Measurements from ENCODE around the gene USP3. TPM values are rescaled to one million over a fixed set of nuclear protein-coding genes. Genes with fewer than 3 reads are reported as not detected.
A peak's percentile ranks its signal among the peaks of the same experiment; 100 is the strongest.

USP3 gene
- total and polyA plus RNA-seq, 7 donors: 9.4 to 13.6 (median 10.9) TPM

DNA sequence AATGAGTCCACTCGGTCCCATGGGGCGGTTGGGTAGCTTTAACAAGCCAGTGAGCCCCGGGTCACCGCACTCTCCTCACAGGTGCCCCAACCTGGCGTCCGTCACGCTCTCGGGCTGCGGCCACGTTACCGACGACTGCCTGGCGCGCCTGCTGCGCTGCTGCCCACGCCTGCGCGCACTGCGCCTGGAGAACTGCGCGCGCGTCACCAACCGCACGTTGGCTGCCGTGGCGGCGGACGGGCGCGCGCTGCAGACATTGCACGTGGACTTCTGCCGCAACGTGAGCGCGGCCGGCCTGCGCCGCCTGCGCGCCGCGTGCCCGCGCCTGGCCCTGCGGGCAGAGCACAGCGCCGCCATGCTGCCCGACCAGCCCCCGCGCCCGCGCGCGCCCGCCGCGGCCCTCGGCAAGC, 96.2 kb downstream of the USP3 start:
- H3K4me3 ChIP-seq: peak overlapping the region; percentile 90
- intact Hi-C loops (cut with DNase I): no loop called here
- peaks cover 39% of the 10 kb centered on the region for H3K4me1 ChIP-seq
- peak; percentile 79 to 84 (median 83) for ATAC-seq
- no peaks in the 10 kb centered on the region for H3K27me3 ChIP-seq (ENCODE audit: insufficient read depth in 3 of 3, low read length in 2 of 3)
- no peaks in the 10 kb centered on the region for H3K9me3 ChIP-seq
- WGBS, 3 donors: 0 to 1% (median 0%) methylated on average over 46 to 60 of the region's 60 CpGs
- H3K36me3 ChIP-seq (ENCODE audit: insufficient read depth in 1 of 2, low read depth in 1 of 2): peaks cover 0 to 3% of the 10 kb centered on the region in 2 donors
- TF ChIP-seq, protein P1, sequence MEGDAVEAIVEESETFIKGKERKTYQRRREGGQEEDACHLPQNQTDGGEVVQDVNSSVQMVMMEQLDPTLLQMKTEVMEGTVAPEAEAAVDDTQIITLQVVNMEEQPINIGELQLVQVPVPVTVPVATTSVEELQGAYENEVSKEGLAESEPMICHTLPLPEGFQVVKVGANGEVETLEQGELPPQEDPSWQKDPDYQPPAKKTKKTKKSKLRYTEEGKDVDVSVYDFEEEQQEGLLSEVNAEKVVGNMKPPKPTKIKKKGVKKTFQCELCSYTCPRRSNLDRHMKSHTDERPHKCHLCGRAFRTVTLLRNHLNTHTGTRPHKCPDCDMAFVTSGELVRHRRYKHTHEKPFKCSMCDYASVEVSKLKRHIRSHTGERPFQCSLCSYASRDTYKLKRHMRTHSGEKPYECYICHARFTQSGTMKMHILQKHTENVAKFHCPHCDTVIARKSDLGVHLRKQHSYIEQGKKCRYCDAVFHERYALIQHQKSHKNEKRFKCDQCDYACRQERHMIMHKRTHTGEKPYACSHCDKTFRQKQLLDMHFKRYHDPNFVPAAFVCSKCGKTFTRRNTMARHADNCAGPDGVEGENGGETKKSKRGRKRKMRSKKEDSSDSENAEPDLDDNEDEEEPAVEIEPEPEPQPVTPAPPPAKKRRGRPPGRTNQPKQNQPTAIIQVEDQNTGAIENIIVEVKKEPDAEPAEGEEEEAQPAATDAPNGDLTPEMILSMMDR (IDR thresholded peaks at IDR 0.05): peak; percentile 38
- H3K27ac ChIP-seq: peak overlapping the region; percentile 90
- peak; percentile 94 to 95 for DNase-seq

DNA sequence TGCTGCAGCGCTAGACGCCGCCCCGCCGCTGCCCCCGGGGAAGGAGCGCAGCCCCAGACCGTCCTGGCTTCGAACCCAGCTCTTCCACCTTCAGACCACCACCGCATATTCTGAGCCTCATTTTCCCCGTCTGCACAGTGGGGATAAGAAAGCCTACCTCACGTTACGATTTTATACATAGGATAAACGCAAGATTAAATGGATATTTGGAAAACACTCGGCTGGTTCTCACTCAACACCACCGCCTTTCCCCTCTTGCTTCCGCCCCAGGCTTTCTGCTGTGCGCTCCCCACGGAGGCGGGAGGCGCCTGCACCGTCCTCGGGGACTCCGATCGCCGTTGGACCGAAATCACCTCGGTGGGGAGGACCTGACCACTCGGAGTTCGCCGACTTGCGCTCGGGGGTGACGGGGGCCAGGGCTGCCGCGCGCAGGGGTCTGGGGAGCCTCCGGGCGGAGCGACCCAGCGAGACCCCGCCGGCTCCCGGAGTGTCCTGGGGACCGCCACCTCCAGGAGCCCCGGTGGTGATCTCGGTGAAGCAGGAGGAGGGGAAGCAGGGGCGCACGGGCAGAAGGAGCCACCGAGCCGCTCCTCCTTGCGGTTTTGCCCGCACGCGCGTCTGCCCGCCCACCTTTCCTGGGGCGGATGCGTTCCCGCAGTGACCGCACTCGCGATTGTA, 96.8 kb downstream of the USP3 start:
- Histone ChIP-seq H3K4me1 (peaks cover 35% of the 10 kb centered on the region), H3K9me3 (no peaks in the 10 kb centered on the region), H3K36me3 (ENCODE audit: insufficient read depth in 1 of 2, low read depth in 1 of 2) (peaks cover 0 to 7% of the 10 kb centered on the region in 2 donors), H3K27ac (peak overlapping the region; percentile 90), H3K27me3 (ENCODE audit: insufficient read depth in 3 of 3, low read length in 2 of 3) (no peaks in the 10 kb centered on the region), H3K4me3 (peak overlapping the region; percentile 90)
- ATAC-seq (peak; percentile 4 to 9 (median 6)), DNase-seq (peak; percentile 46 to 67)
- WGBS, 3 donors: 0 to 1% (median 0%) methylated on average over 52 to 63 of the region's 63 CpGs
- TF ChIP-seq, protein P1 (IDR thresholded peaks at IDR 0.05): no peak
- intact Hi-C loops (cut with DNase I): no loop called here

DNA sequence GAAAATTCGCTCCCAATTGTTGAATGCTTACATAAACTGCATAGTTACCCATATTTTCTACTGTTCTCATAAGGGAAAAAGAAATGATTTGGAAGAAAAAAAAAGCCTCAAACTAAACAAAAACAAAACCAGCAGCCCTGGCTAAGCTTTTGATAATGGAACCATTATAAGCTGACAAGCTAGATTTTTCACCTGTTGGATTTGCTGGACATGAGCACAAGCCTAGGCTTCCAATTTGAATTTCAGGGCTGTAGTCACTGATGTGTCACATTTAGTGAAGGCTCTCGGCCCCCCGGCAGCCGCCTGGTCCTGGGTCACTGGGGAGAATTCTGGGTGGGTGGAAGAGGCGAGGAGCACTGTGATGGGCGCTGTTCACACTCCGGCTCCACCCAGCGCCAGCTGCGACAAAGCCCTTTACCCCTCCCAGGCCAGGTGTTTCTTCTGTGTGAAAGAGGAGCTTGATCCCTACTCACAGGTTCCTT, 97.4 kb downstream of the USP3 start:
- peak overlapping the region; percentile 90 for H3K27ac ChIP-seq
- H3K36me3 ChIP-seq (ENCODE audit: insufficient read depth in 1 of 2, low read depth in 1 of 2): peaks cover 0 to 7% of the 10 kb centered on the region in 2 donors
- no peaks in the 10 kb centered on the region for H3K9me3 ChIP-seq
- 28 to 55% (median 29%) methylated on average over 9 of the region's 9 CpGs for WGBS, 3 donors
- ATAC-seq (no peak), DNase-seq (no peak)
- peak overlapping the region; percentile 90 for H3K4me3 ChIP-seq
- TF ChIP-seq, protein P1 (IDR thresholded peaks at IDR 0.05): no peak
- intact Hi-C loops (cut with DNase I): no loop called here
- no peaks in the 10 kb centered on the region for H3K27me3 ChIP-seq (ENCODE audit: insufficient read depth in 3 of 3, low read length in 2 of 3)
- H3K4me1 ChIP-seq: peaks cover 31% of the 10 kb centered on the region

DNA sequence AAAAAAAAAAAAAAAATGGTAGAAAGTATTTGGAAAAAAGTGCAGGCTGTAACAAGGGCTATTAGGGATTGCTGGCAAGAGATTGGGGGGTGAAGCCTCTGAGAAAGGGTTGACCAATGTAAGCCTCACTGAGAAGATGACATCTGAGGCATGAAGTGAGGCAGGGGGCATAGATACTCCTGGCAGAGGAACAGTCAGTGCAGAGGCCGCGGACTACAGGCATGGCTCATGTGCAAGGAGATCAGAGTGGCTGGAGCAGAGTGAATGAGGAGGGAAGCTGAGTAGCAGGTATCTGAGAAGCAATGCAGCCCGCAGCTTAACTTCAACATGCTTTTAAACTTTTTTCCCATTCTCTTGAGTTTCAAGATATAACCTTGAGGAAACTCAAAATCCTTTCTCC, 98.2 kb downstream of the USP3 start:
- DNase-seq (no peak), ATAC-seq (no peak)
- TF ChIP-seq, protein P1 (IDR thresholded peaks at IDR 0.05): no peak
- no peaks in the 10 kb centered on the region for H3K9me3 ChIP-seq
- H3K4me1 ChIP-seq: peaks cover 28% of the 10 kb centered on the region
- H3K36me3 ChIP-seq (ENCODE audit: insufficient read depth in 1 of 2, low read depth in 1 of 2): peaks cover 0 to 13% of the 10 kb centered on the region in 2 donors
- WGBS, 3 donors: 69 to 77% (median 71%) methylated on average over 3 of the region's 3 CpGs
- no peak overlapping the region for H3K27ac ChIP-seq
- intact Hi-C loops (cut with DNase I): no loop called here
- no peak overlapping the region for H3K4me3 ChIP-seq
- H3K27me3 ChIP-seq (ENCODE audit: insufficient read depth in 3 of 3, low read length in 2 of 3): no peaks in the 10 kb centered on the region

All from psoas muscle (tissue), 8 donors.